A549 treated with AZD9567 at 1 μM for 4 hours (cell line): ENCODE results near the gene ASPG. TPM values are rescaled to one million over a fixed set of nuclear protein-coding genes. Genes with fewer than 3 reads are reported as not detected.

Source experiments
- total RNA-seq: library from RNA; stranded (reverse); fragments of 200-300 nt; extraction: Qiagen RNA extraction; gene quantifications from 5 replicates; pipeline ENCODE4 v1.2.3, GENCODE V29; 2022; ENCODE audit not compliant: insufficient read depth

The ASPG gene
- 0.04 to 0.09 TPM in 2 of 5 replicates, not detected in the others for total RNA-seq

DNA sequence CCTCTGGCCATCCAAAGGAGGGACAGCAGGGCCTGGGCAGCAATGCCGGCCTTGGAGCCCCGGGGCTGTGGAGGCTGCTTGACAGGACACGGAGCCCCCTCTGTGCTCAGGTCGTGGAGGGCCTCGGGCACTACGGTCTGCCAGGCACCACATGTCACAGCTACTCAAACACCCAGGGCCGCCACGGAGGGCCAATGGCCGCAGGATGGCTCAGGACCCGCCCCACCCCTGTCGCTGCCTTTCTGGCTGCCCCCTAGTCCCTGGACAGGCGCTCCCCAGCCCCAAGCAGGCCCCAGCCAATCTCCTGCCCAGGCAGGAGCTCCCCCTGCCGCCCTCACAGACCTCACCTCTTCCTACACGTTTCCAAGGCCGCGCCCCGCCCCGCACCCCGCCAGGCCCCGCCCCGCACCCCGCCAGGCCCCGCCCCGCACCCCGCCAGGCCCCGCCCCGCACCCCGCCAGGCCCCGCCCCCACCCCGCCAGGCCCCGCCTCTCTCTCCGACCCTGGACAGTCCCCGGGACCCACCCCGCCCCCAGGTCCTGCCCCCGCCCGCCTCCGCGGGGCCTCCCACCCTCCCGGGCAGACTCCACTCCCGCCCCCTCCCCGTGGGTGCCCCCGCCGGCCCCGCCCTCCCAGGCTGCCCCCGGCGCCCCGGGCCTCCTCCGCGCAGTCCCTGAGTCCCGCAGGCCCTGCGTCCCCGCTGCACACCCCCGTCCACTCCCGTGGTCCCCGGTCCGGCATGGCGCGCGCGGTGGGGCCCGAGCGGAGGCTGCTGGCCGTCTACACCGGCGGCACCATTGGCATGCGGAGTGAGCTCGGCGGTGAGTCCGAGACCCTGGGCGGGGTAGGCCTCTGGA, at the start of gene ASPG:
TSS of gene ASPG (plus strand) at position 669 of the 857 bp plus-strand sequence. CDS start at position 740, 71 bp downstream.

GRCh38 chr14:104138098-104138717, 52.7 kb downstream of the ASPG start, which contains the start of gene KIF26A:
Gene KIF26A, plus strand, starts transcription at chr14:104138587. Its CDS starts 136 bp downstream, at chr14:104138723.

Other genes starting within 250 kb of the ASPG start
- gene PPP1R13B, start 238.1 kb upstream of the ASPG start, total RNA-seq = 5.5 to 7.7 TPM (median 6.6 TPM) in 5 replicates
- 0.06 to 0.17 TPM (median 0.15 TPM) in 3 of 5 replicates, not detected in the others for gene TDRD9, start 157.2 kb upstream of the ASPG start, total RNA-seq
- not detected in 5 replicates for gene RD3L, start 143.2 kb upstream of the ASPG start, total RNA-seq
- 1.2 to 5.0 TPM (median 4.5 TPM) in 5 replicates for gene KIF26A, start 52.9 kb downstream of the ASPG start, total RNA-seq